ENCODE data around the gene CKS2.
"Not testable (repeated sequence)": the region's sequence is repeated elsewhere in the genome, so short reads cannot be mapped to it uniquely, and the experiment has no call there.

CKS2 gene

DNA sequence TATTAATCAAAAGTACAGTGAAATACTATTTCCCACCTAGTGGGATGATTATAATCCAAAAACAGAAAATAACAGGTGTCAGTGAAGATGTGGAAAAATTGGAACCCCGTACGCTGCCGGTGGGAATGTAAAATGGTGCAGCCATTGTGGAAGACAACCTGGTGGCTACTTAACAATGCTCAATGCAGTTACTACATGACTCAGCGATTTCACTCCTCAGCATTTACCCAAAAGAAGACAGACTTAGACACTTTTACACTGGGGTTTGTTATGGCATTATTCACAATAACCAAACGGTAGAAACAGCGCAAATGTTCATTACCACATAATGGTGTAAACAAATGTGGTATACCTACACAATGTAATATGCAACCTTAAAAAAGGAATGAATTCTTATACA is 31.2 kb downstream of the CKS2 start:
- H3K4me3 ChIP-seq (ENCODE audit: low read depth, low read length), result no peak overlapping the region
- ChIA-PET CTCF (interaction anchor here (0.9 to 2.7 kb wide), 4 partner anchors 11 to 207 kb away, joined by 3 to 9 read pairs (median 6); no protein-coding TSS in a partner anchor), POLR2A (no interaction called here)
- DNase-seq (ENCODE audit: low read depth, low spot score), result no peak
- TF ChIP-seq, protein P1, sequence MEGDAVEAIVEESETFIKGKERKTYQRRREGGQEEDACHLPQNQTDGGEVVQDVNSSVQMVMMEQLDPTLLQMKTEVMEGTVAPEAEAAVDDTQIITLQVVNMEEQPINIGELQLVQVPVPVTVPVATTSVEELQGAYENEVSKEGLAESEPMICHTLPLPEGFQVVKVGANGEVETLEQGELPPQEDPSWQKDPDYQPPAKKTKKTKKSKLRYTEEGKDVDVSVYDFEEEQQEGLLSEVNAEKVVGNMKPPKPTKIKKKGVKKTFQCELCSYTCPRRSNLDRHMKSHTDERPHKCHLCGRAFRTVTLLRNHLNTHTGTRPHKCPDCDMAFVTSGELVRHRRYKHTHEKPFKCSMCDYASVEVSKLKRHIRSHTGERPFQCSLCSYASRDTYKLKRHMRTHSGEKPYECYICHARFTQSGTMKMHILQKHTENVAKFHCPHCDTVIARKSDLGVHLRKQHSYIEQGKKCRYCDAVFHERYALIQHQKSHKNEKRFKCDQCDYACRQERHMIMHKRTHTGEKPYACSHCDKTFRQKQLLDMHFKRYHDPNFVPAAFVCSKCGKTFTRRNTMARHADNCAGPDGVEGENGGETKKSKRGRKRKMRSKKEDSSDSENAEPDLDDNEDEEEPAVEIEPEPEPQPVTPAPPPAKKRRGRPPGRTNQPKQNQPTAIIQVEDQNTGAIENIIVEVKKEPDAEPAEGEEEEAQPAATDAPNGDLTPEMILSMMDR (IDR thresholded peaks at IDR 0.05; ENCODE audit: insufficient read depth, low read length, missing control alignments), result no peak

DNA sequence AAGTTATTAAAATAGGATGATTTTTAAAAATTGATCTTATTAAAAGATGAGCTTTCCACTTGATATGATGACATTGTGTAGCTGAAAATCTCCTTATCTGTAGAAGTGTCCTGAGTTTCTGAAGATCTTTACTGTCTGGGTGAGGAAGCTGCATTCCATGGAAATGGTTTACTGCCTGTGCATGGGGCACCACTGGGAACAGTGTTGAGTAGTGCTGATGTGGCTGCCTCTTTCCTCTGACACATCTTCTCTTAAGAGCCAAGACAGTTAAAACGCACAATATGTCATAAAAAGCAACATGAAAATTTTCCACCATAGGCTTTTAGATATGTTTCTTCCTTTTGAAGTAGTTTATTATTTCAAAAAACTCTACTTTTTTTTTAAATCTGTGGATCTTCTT is 32.0 kb downstream of the CKS2 start:
- ChIA-PET POLR2A (no interaction called here), CTCF (interaction anchor here (1.8 to 2.7 kb wide), 3 partner anchors 15 to 206 kb away, joined by 4 to 9 read pairs (median 9); no protein-coding TSS in a partner anchor)
- no peak overlapping the region for H3K4me3 ChIP-seq (ENCODE audit: low read depth, low read length)
- DNase-seq (ENCODE audit: low read depth, low spot score), result peak; percentile 3
- TF ChIP-seq, protein P1 (IDR thresholded peaks at IDR 0.05; ENCODE audit: insufficient read depth, low read length, missing control alignments), result no peak

GRCh38 chr9:89343812-89344211 is 32.8 kb downstream of the CKS2 start:
- DNase-seq (ENCODE audit: low read depth, low spot score); POLR2A ChIA-PET; H3K4me3 ChIP-seq (ENCODE audit: low read depth, low read length): not testable (repeated sequence)
- CTCF ChIA-PET, result interaction anchor here (1.8 to 2.7 kb wide), 2 partner anchors 14 to 205 kb away, joined by 4 to 9 read pairs; no protein-coding TSS in a partner anchor

DNA sequence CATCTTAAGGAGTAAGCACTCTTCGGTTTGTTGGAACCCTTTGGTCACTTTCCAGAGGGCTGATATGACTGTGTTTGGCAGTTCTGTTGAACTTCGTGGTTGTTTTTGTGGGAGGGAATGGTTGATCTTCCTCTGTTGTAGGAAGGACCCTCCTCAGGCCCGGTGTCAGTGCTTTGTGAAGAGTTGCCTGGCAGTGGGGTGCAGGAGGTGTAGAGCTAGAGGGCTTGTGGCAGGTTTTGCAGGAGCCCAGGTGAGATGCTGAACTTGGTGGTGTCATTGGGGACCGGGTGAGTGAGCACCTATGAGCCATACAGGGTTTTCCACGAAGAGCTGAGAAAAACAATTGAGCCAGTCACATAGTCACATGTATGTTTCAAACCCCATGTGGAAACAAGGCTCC is 34.5 kb downstream of the CKS2 start:
- no peak overlapping the region for H3K4me3 ChIP-seq (ENCODE audit: low read depth, low read length)
- ChIA-PET CTCF (interaction anchor here (2.0 kb wide), 1 partner anchor 204 kb away, joined by 9 read pairs; no protein-coding TSS in a partner anchor), POLR2A (no interaction called here)
- TF ChIP-seq, protein P1 (IDR thresholded peaks at IDR 0.05; ENCODE audit: insufficient read depth, low read length, missing control alignments), result no peak
- DNase-seq (ENCODE audit: low read depth, low spot score), result no peak

GRCh38 chr9:89346696-89347095 is 35.7 kb downstream of the CKS2 start:
- ChIA-PET CTCF (no interaction called here), POLR2A (no interaction called here)
- no peak for DNase-seq (ENCODE audit: low read depth, low spot score)
- TF ChIP-seq, protein P1 (IDR thresholded peaks at IDR 0.05; ENCODE audit: insufficient read depth, low read length, missing control alignments), result no peak
- H3K4me3 ChIP-seq (ENCODE audit: low read depth, low read length), result no peak overlapping the region

- CTCF ChIA-PET, result interaction anchor here (1.4 kb wide), 1 partner anchor 201 kb away, joined by 6 read pairs; no protein-coding TSS in a partner anchor
- TF ChIP-seq, protein P1 (IDR thresholded peaks at IDR 0.05; ENCODE audit: insufficient read depth, low read length, missing control alignments), result no peak
- H3K4me3 ChIP-seq (ENCODE audit: low read depth, low read length), result no peak overlapping the region
- POLR2A ChIA-PET, result no interaction called here
- no peak for DNase-seq (ENCODE audit: low read depth, low spot score)
Measured at GRCh38 chr9:89347651-89348050, 36.7 kb downstream of the CKS2 start.

DNA sequence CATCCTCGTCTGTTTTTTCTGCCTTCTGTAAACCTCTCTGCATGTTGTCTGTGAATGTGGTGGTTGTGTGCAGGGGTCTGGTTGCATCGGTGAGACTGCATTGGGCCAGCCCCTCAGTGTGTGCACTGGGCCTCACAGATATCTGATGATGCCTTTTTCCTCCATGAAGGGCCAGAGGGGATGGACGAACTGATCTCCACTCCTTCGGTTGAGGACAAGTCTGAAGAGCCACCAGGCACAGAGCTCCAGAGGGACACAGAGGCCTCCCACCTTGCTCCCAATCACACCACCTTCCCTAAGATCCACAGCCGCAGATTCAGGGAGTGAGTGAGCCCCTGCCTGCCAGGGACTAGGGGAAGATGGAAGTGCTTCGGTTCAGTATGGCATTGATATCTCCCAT is 38.6 kb downstream of the CKS2 start:
- DNase-seq (ENCODE audit: low read depth, low spot score), result no peak
- TF ChIP-seq, protein P1 (IDR thresholded peaks at IDR 0.05; ENCODE audit: insufficient read depth, low read length, missing control alignments), result no peak
- ChIA-PET CTCF (interaction anchor here (0.8 kb wide), 1 partner anchor 8 kb away, joined by 3 read pairs; no protein-coding TSS in a partner anchor), POLR2A (no interaction called here)
- H3K4me3 ChIP-seq (ENCODE audit: low read depth, low read length), result no peak overlapping the region

Data from AG04449 (cell line).